ENCODE results near the gene RABGAP1L. TPM values are rescaled to one million over a fixed set of nuclear protein-coding genes. Genes with fewer than 3 reads are reported as not detected.
"Not testable (repeated sequence)": the region's sequence is repeated elsewhere in the genome, so short reads cannot be mapped to it uniquely, and the experiment has no call there.

Gene RABGAP1L
- total and polyA plus RNA-seq, 5 experiments from 2014 or later = 36.8 to 93.6 (median 59.8) TPM

DNA sequence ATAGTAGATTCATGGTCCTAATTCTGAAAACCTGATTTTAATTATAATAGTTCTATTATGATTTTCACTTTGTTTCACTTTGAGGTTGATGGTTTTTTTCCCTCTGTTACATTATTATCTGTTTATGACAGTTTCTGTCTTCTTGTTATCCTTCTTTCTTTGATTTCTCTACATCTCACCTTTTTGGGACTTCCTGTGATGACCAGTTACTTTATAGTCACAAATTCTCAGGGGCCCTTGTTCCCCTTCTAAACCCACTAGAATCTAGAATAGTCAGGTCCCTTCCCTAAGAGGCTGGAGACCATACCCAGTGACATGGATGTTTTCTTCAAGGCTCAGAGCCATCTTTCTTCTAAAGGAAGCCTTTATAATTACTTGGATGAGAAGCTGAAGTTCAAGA, 526.9 kb downstream of the RABGAP1L start:
- peaks cover 6 to 29% (median 23%) of the 10 kb centered on the region in 3 donors for H3K36me3 Mint-ChIP-seq
- H3K4me1 Mint-ChIP-seq = peaks cover 0 to 5% (median under 1%) of the 10 kb centered on the region in 4 donors
- peak overlapping the region in 1 of 10 donors; percentile 31 for H3K27ac Mint-ChIP-seq
- no peak for DNase-seq
- H3K4me3 Mint-ChIP-seq = no peak overlapping the region
- peaks cover 0 to 1% (median 0%) of the 10 kb centered on the region in 9 donors for H3K9me3 Mint-ChIP-seq
- H3K27me3 Mint-ChIP-seq = no peaks in the 10 kb centered on the region
- POLR2A ChIA-PET = no interaction called here
- no peak for ATAC-seq

DNA sequence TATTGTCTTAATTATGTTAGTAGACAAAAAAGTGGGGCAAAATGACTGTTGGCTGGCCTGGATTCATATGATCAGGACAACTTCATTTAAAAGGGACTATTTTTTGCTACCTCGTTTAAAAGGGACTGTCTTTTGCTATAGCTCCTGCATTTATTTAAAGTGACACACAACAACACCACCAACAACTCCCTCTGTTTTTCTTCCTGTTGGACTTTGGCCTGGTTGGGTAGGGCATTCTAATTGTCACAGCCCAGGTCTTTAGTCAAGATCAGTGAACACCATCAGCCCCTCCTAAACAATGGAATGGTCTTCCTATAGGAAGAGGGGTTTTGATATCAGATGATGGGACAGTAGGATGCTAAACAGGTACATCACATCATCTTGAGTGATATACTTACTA, 530.2 kb downstream of the RABGAP1L start:
- POLR2A ChIA-PET = no interaction called here

DNA sequence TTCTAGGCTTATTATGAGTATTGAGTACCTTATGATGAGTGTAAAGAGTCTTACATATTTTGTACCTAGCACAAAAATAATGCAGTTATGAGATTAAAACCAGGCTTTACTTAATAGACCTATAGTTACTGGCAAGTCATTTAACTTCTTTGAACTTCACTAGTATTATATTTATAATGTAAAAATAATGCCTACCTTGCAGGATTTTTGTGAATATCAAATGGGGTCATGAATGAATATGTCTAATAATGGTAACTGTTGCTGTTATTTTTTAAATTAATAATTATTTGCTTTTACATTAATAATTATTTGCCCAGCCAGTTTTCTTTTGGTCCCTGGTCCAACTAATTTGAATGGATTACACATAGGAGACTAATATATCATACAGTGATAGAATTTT, 530.9 kb downstream of the RABGAP1L start:
- Mint-ChIP-seq H3K27me3 (no peaks in the 10 kb centered on the region), H3K36me3 (peaks cover 4 to 17% (median 13%) of the 10 kb centered on the region in 3 donors), H3K27ac (no peak overlapping the region), H3K9me3 (peaks cover 0 to 7% (median 0%) of the 10 kb centered on the region in 9 donors), H3K4me1 (peaks cover 0 to 5% (median under 1%) of the 10 kb centered on the region in 4 donors), H3K4me3 (no peak overlapping the region)
- ATAC-seq (no peak), DNase-seq (no peak)
- POLR2A ChIA-PET = interaction anchor here (0.7 kb wide), 1 partner anchor 997 kb away, joined by 5 read pairs; no protein-coding TSS in a partner anchor

More for the DNA sequence above, 530.2 kb downstream of the RABGAP1L start:
- Mint-ChIP-seq H3K36me3 (peaks cover under 1 to 17% (median 15%) of the 10 kb centered on the region in 3 donors), H3K4me1 (peaks cover 0 to 5% (median under 1%) of the 10 kb centered on the region in 4 donors), H3K9me3 (peaks cover 0 to 2% (median 0%) of the 10 kb centered on the region in 9 donors), H3K27me3 (no peaks in the 10 kb centered on the region), H3K4me3 (no peak overlapping the region), H3K27ac (no peak overlapping the region)
- DNase-seq (no peak), ATAC-seq (no peak)

DNA sequence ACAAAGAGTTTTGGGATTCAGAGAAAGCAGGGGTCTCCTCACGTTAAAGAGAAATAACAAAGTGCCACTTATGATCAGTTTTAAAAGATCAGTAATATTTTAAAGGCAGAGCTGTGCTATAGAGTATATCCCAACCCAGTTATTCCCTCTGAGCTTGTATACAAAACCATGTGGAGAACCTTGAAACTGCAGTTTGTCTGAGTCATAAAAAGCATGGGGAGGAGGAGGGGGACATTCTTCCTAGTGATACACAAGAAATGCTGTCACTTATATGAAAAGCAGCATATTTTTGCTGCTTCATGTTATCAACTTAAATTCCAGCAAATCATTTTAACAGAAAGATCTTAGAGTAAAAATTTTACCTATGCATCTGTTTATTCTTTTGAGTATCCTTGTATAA, 533.0 kb downstream of the RABGAP1L start:
- DNase-seq = no peak
- POLR2A ChIA-PET = no interaction called here

DNA sequence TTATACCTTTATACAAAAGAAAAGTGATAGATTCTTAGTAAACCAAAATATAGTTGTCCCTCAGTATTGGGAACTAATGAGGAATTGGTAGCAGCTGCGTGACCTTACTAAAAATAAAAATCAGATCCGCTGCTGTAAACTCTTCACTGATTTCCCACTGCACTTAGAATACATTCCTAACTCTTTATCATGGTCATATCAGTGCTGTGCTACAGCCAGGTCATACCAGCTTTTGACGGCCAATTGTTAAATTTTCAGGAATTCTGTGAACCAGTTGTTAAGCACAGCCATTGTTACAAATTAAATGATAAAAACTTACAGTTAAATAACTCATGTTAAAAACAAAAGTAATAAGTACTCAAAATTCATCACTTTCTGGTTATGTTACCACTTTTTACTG, 533.8 kb downstream of the RABGAP1L start:
- ATAC-seq = no peak
- Mint-ChIP-seq H3K36me3 (peaks cover 7 to 12% (median 11%) of the 10 kb centered on the region in 3 donors), H3K4me1 (peaks cover 0 to 3% (median 0%) of the 10 kb centered on the region in 4 donors), H3K27ac (no peak overlapping the region), H3K4me3 (no peak overlapping the region), H3K9me3 (peaks cover 0 to 9% (median 0%) of the 10 kb centered on the region in 9 donors), H3K27me3 (no peaks in the 10 kb centered on the region)
- POLR2A ChIA-PET = no interaction called here
- DNase-seq = no peak

More for the DNA sequence above, 533.0 kb downstream of the RABGAP1L start:
- H3K27me3 Mint-ChIP-seq = no peaks in the 10 kb centered on the region
- H3K4me1 Mint-ChIP-seq = peaks cover 0 to 1% (median 0%) of the 10 kb centered on the region in 4 donors
- no peak overlapping the region for H3K27ac Mint-ChIP-seq
- peaks cover 7 to 12% (median 11%) of the 10 kb centered on the region in 3 donors for H3K36me3 Mint-ChIP-seq
- ATAC-seq = no peak
- H3K9me3 Mint-ChIP-seq = peaks cover 0 to 9% (median 0%) of the 10 kb centered on the region in 9 donors
- H3K4me3 Mint-ChIP-seq = no peak overlapping the region

DNA sequence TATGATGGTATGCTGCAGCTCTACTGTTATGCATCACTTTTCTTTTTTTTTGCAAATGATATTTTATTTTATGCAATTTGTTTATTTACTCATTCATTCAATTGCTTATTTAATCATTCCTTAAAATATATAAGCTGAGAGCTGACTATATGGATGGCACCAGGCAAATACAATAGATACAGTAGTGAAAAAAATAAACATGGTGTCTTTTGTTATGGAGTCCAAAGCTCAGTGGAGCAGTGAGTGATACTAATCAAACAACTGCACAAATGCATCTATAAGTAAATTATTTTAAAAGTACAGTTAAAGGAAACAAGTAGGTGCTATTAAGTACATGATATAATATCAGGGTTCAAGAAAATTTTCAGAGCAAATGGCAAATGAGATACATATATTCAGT, 534.2 kb downstream of the RABGAP1L start:
- H3K9me3 Mint-ChIP-seq, H3K4me3 Mint-ChIP-seq, ATAC-seq, DNase-seq, H3K27me3 Mint-ChIP-seq, H3K27ac Mint-ChIP-seq, H3K4me1 Mint-ChIP-seq, POLR2A ChIA-PET: not testable (repeated sequence)
- H3K36me3 Mint-ChIP-seq = peaks cover 7 to 12% (median 11%) of the 10 kb centered on the region in 3 donors

DNA sequence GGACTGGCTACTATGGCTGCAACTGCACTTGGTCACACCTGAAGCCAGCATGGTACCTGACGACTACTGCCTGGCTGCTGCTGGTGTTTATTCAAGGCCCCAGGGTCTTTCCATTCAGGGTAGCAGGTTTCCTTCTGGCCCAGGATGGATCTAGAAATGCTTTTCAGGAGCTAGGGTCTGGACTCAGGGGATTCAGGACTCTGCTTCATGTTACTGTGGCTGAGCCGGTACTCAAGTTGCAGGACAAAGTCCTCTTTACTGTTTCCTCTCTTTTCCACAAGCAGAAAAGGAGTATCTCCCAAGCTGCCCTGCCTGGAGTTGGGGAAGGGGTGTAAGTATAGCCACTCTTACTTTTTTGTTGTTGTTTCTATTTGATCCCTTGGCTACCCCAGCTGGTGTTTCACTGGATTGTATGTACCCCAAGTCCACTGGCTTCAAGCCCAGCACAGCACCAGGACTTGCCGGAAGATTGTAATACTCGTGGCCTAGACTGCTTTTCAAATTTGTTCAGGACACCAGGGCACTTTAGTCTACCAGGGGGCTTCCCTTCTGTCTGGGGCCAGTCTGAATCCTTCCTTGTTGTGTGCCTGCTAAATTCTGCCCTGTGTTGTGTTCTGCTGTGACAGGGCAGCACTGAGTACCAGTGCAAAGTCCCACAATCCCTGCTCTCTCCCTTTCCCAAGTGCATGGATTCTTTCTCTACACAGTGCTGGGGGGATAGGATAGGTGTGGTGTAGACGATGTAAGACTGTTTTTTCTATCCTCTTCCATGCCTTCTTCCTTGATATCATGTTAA, 536.9 kb downstream of the RABGAP1L start:
- Mint-ChIP-seq H3K9me3 (peaks cover 0 to 9% (median 0%) of the 10 kb centered on the region in 9 donors), H3K27me3 (no peaks in the 10 kb centered on the region), H3K27ac (peak overlapping the region in 1 of 10 donors; percentile 15), H3K4me3 (no peak overlapping the region), H3K4me1 (peaks cover 0 to 3% (median 0%) of the 10 kb centered on the region in 4 donors), H3K36me3 (peaks cover 14 to 18% (median 14%) of the 10 kb centered on the region in 3 donors)
- ATAC-seq (no peak), DNase-seq (no peak)
- POLR2A ChIA-PET = no interaction called here

DNA sequence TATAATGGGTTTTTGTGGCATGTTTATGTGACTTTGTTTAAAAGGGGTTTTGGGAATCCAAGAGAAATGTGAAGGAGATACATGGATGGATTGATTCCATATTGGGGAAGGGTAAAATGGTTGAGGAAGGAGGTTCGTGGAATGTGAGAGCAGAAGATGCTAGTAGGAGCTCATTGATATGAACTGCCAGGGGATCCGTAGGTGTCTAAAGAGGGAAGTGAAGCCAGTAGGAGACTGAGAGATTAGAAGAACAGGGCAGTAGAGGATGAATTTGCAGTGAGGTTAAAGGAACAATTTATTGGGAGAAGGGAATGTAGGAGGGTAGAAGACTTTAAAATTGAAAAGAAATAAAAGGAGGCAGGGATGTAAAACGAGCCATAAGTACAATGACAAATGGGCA, 541.0 kb downstream of the RABGAP1L start:
- Mint-ChIP-seq H3K36me3 (peaks cover 12 to 19% (median 14%) of the 10 kb centered on the region in 3 donors), H3K4me3 (no peak overlapping the region), H3K9me3 (peaks cover 0 to 2% (median 0%) of the 10 kb centered on the region in 9 donors), H3K4me1 (peaks cover 0 to 3% (median 0%) of the 10 kb centered on the region in 4 donors), H3K27me3 (no peaks in the 10 kb centered on the region), H3K27ac (peak overlapping the region in 2 of 10 donors; percentile 28 to 54)
- ATAC-seq (no peak), DNase-seq (no peak)
- POLR2A ChIA-PET = no interaction called here

DNA sequence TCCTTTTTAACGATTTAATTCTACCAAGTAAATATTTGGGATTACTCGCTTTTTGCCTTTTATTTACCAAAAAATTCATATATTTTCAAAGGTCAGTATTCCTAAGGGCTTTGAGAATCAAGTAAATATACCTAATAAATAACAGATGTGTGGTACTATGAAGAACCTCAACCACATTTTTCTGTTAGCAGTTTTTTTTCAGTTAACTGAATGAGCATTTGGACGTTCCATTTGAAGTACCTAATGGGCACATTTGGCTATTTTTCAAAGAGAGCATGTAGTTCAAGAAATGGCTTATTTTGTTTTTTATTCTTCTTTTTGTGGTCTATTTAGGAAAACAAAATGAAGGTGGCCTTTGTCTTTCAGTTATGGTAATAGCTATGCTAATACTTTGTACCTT, 541.5 kb downstream of the RABGAP1L start:
- peaks cover 0 to 1% (median 0%) of the 10 kb centered on the region in 4 donors for H3K4me1 Mint-ChIP-seq
- no peaks in the 10 kb centered on the region for H3K9me3 Mint-ChIP-seq
- H3K36me3 Mint-ChIP-seq = peaks cover 9 to 19% (median 11%) of the 10 kb centered on the region in 3 donors
- no peak for DNase-seq
- POLR2A ChIA-PET = no interaction called here
- H3K27ac Mint-ChIP-seq = no peak overlapping the region
- no peak for ATAC-seq
- no peak overlapping the region for H3K4me3 Mint-ChIP-seq
- no peaks in the 10 kb centered on the region for H3K27me3 Mint-ChIP-seq

DNA sequence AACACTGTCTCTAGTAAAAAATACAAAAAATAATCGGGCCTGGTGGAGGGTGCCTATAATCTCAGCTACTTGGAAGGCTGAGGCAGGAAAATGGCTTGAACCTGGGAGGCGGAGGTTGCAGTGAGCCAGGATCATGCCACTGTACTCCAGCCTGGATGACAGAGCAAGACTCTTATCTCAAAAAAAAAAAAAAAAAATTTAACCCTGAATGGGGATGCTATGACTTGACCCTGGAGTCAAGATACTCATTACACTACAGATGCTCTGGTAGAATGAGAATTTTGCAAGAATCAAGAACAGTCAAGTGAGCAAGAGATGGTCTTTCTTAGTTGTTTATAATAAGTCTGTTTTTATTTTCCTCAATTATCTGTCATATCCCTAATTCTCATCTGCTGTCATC, 542.2 kb downstream of the RABGAP1L start:
- POLR2A ChIA-PET = no interaction called here
- no peak overlapping the region for H3K27ac Mint-ChIP-seq
- no peaks in the 10 kb centered on the region for H3K9me3 Mint-ChIP-seq
- no peaks in the 10 kb centered on the region for H3K27me3 Mint-ChIP-seq
- peaks cover 10 to 20% (median 11%) of the 10 kb centered on the region in 3 donors for H3K36me3 Mint-ChIP-seq
- no peak for DNase-seq
- peaks cover 0 to 1% (median 0%) of the 10 kb centered on the region in 4 donors for H3K4me1 Mint-ChIP-seq
- no peak for ATAC-seq
- H3K4me3 Mint-ChIP-seq = no peak overlapping the region

DNA sequence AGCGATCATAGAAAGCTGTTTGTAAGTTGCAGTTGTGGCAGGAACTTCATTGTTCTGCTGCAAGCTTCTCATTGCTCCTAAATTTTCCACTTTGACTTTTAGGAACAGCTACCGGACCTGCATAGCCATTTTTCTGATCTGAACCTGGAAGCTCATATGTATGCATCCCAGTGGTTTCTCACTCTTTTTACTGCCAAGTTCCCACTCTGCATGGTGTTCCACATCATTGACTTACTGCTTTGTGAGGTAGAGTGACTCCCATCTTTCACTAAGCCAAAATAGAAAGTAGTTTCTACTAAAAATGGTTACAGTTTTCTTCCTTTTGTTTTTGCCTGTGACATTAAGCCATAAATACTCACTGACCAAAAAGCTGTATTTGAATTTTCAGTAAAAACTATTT, 542.7 kb downstream of the RABGAP1L start:
- Mint-ChIP-seq H3K27me3 (no peaks in the 10 kb centered on the region), H3K9me3 (no peaks in the 10 kb centered on the region), H3K36me3 (peaks cover 12 to 23% (median 14%) of the 10 kb centered on the region in 3 donors), H3K4me3 (no peak overlapping the region), H3K4me1 (peaks cover 0 to 1% (median 0%) of the 10 kb centered on the region in 4 donors), H3K27ac (no peak overlapping the region)
- DNase-seq = no peak
- POLR2A ChIA-PET = no interaction called here
- ATAC-seq = no peak

DNA sequence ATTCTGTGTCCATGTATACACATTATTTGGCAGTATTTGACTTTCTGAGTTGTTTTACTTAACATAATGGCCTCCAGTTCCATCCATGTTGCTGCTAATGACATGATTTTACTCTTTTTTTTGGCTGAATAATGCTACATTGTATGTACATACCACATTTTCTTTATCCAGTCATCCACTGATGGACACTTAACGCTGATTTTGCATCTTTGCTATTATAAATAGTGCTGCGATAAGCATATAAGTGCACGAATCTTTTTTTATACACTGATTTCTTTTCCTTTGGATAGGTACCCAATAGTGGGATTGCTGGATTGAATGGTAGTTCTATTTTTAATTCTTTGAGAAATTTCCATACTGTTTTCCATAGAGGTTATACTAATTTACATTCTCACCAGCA, 544.0 kb downstream of the RABGAP1L start:
- DNase-seq (no peak), ATAC-seq (no peak)
- Mint-ChIP-seq H3K27ac (peak overlapping the region in 1 of 10 donors; percentile 24), H3K9me3 (peaks cover 0 to 7% (median 0%) of the 10 kb centered on the region in 9 donors), H3K4me1 (no peaks in the 10 kb centered on the region), H3K27me3 (no peaks in the 10 kb centered on the region), H3K36me3 (peaks cover 21 to 36% (median 25%) of the 10 kb centered on the region in 3 donors), H3K4me3 (no peak overlapping the region)
- POLR2A ChIA-PET = no interaction called here

DNA sequence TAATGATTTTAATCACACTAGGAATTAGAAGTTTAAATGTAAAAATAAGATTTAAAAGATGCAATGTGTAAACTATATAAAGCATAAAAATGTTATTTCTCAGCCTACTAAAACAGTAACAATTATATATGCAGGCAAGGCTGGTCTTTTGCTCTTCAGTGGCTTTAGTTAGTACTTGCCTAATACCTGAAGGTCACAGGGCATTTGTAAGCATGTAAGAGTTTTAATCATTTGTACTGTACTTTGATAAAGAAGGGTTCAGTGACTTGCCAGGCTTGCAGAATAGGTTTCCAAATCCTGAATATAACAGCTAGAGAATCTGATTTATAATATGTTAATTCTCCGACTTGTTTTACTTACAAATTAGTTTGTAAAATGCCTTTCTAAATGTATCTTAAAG, 545.0 kb downstream of the RABGAP1L start:
- peaks cover 0 to 11% (median 2%) of the 10 kb centered on the region in 9 donors for H3K9me3 Mint-ChIP-seq
- no peak overlapping the region for H3K27ac Mint-ChIP-seq
- ATAC-seq (no peak), DNase-seq (no peak)
- H3K36me3 Mint-ChIP-seq = peaks cover 22 to 36% (median 34%) of the 10 kb centered on the region in 3 donors
- H3K27me3 Mint-ChIP-seq = no peaks in the 10 kb centered on the region
- POLR2A ChIA-PET = interaction anchor here (1.0 kb wide), 1 partner anchor 197 kb away, joined by 3 read pairs; no protein-coding TSS in a partner anchor
- no peak overlapping the region for H3K4me3 Mint-ChIP-seq
- H3K4me1 Mint-ChIP-seq = no peaks in the 10 kb centered on the region

Data from naive thymus-derived CD8-positive, alpha-beta T cell (primary cell).